Thyroid gland (tissue), 4 donors: Measurements from ENCODE around the gene SLC12A3. TPM values are rescaled to one million over a fixed set of nuclear protein-coding genes. Genes with fewer than 3 reads are reported as not detected.

Experiments used
- DNase-seq, 2 donors: peaks; one replicate each; pipeline ENCODE4 v3.0.0-alpha.2; 2019
- H3K27ac ChIP-seq, 3 donors: fragments of 200-600 bp; sonication (generic); 1 replicate in 2 of 3; 2 replicates in 1 of 3; pipeline ENCODE4 v1.5.1; 2016 to 2019; ENCODE audit warnings: mild to moderate bottlenecking in 1 of 3, moderate library complexity in 1 of 3
- H3K27me3 ChIP-seq: fragments of 200-600 bp; sonication (generic); one replicate; pipeline ENCODE4 v1.5.1; 2019
- H3K36me3 ChIP-seq, 2 donors: fragments of 200-600 bp; sonication (generic); one replicate each; pipeline ENCODE4 v1.5.1; 2016 to 2019
- H3K4me1 ChIP-seq, 2 donors: fragments of 200-600 bp; sonication (generic); one replicate each; pipeline ENCODE4 v1.5.1; 2017 to 2019
- H3K4me3 ChIP-seq, 3 donors: fragments of 200-600 bp; sonication (generic); replicated peaks in 1 of 3; 1 replicate in 2 of 3; 2 replicates in 1 of 3; pipeline ENCODE4 v1.5.1; 2016; ENCODE audit warnings: mild to moderate bottlenecking in 1 of 3
- H3K9me3 ChIP-seq: fragments of 200-600 bp; sonication (generic); one replicate; pipeline ENCODE4 v1.5.1; 2017
- POLR2A ChIP-seq, 2 donors: fragments of 450-650 bp; IDR thresholded peaks; one replicate each; pipeline ENCODE4 v1.6.1; 2017; ENCODE audit warnings: antibody characterized with exemption in 2 of 2, mild to moderate bottlenecking in 2 of 2, moderate library complexity in 1 of 2
- WGBS, 2 donors: methylation state at CpG; one replicate each; pipeline ENCODE4 v1.1.5; 2017; 5-methylcytosine and 5-hydroxymethylcytosine counted together
- intact Hi-C: fragments of 100-400 bp; cut with DNase I; formaldehyde crosslinking; loops from one replicate; pipeline ENCODE4 v1.15.1; 2023
- total RNA-seq, 4 donors: library from RNA; depleted of rRNA; stranded (reverse); fragments of >200 nt; gene quantifications; one replicate each; pipeline ENCODE4 v1.2.3, GENCODE V29; 2016
- TF ChIP-seq, protein P1 (sequence below), 6 experiments: fragments of 200-600 bp in 3 of 6; fragments of 450-650 bp in 3 of 6; sonication (generic) in 3 of 6; IDR thresholded peaks; one replicate each; pipeline ENCODE4 v1.5.1; 2016 to 2019; ENCODE audit warnings: antibody characterized with exemption in 6 of 6, mild to moderate bottlenecking in 2 of 6, inconsistent platforms in 1 of 6, moderate library complexity in 1 of 6

SLC12A3 gene
- total RNA-seq, 4 donors from 2014 or later, result not detected

DNA sequence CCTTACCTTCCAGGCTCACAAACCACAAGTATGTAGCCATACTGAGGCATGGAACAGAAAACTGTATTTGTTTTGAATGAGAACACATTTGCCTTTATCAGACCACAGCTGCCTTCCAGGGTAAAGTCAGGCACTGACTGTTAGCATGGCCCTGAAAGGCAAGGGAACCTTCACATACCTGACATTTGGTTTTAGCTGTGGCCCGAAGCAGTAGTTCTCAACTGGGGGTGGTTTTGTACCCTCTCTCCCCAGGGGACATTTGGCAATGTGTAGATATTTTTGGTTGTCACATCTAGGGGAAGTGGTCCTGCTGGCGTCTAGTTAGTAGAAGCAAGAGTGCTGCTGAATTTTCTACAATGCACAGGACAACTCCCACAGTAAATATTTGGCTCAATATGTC lies 76.1 kb downstream of the SLC12A3 start:
- H3K36me3 ChIP-seq, result peaks cover 97 to 100% of the 10 kb centered on the region in 2 donors

DNA sequence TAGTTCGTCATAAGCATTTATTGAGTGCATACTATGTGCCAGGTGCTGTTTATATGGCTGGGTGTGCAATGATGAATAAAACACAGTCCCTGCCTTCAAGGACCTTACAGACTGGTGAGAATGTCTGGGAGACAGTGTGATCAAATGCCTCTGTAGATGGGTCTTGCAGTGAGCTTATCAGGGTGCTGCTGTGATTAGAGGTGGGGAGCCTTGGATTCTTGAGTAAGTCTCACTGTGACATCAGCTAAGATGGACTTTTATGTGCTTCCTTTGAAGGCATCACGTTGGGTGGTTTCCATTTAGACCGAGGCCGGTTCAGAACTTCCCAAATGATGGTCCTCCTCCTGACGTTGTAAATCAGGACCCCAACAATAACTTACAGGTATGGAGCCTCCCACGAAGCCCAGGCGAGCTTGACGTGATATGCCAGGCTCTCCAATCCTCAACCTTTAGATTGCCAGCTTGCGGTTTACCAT lies 76.9 kb downstream of the SLC12A3 start:
- Histone ChIP-seq H3K4me3 (no peak overlapping the region), H3K4me1 (no peaks in the 10 kb centered on the region), H3K27me3 (no peaks in the 10 kb centered on the region), H3K27ac (no peak overlapping the region), H3K36me3 (peaks cover 89 to 97% of the 10 kb centered on the region in 2 donors), H3K9me3 (no peaks in the 10 kb centered on the region)
- intact Hi-C loops, result no loop called here
- no peak for DNase-seq
- 75 to 84% methylated on average over 9 of the region's 9 CpGs for WGBS, 2 donors
- TF ChIP-seq, protein P1, sequence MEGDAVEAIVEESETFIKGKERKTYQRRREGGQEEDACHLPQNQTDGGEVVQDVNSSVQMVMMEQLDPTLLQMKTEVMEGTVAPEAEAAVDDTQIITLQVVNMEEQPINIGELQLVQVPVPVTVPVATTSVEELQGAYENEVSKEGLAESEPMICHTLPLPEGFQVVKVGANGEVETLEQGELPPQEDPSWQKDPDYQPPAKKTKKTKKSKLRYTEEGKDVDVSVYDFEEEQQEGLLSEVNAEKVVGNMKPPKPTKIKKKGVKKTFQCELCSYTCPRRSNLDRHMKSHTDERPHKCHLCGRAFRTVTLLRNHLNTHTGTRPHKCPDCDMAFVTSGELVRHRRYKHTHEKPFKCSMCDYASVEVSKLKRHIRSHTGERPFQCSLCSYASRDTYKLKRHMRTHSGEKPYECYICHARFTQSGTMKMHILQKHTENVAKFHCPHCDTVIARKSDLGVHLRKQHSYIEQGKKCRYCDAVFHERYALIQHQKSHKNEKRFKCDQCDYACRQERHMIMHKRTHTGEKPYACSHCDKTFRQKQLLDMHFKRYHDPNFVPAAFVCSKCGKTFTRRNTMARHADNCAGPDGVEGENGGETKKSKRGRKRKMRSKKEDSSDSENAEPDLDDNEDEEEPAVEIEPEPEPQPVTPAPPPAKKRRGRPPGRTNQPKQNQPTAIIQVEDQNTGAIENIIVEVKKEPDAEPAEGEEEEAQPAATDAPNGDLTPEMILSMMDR (IDR thresholded peaks at IDR 0.05), result no peak
- TF ChIP-seq POLR2A (IDR thresholded peaks at IDR 0.05), result no peak

More for the DNA sequence above, 76.1 kb downstream of the SLC12A3 start:
- 74 to 84% methylated on average over 2 of the region's 2 CpGs for WGBS, 2 donors
- H3K4me3 ChIP-seq, result no peak overlapping the region
- no peak for TF ChIP-seq POLR2A (IDR thresholded peaks at IDR 0.05)
- TF ChIP-seq, protein P1 (IDR thresholded peaks at IDR 0.05), result no peak
- no peaks in the 10 kb centered on the region for H3K9me3 ChIP-seq
- intact Hi-C loops, result no loop called here
- H3K27ac ChIP-seq, result no peak overlapping the region
- no peak for DNase-seq
- H3K4me1 ChIP-seq, result peaks cover 0 to 4% of the 10 kb centered on the region in 2 donors
- no peaks in the 10 kb centered on the region for H3K27me3 ChIP-seq

DNA sequence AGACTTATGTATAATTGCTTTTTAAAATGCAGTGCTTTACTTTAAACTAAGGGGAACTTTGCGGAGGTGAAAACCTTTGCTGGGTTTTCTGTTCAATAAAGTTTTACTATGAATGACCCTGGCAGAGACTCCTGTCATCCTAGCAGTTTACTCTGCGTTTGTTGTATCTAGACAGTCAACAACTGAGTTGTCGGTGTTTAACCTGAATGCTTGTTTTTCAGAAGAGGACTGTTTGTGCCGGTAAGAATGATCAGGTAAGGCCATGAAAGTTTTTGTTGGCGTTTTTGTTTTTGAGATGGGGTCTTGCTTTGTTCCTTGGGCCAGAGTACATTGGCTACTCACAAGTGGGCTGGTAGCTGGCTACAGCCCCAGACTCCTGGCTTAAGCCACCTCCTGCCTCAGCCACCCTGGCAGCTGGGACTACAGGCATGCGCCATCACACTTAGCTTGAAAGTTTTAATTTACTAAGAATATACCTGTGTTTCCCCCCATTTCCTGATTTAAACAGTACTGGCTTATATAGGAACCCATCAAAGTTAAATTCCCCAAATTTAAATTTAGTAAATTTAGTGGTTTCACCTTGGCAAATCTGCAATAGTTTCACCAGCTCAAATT lies 78.9 kb downstream of the SLC12A3 start:
- intact Hi-C loops, result no loop called here
- 85 to 88% methylated on average over 6 of the region's 6 CpGs for WGBS, 2 donors

DNA sequence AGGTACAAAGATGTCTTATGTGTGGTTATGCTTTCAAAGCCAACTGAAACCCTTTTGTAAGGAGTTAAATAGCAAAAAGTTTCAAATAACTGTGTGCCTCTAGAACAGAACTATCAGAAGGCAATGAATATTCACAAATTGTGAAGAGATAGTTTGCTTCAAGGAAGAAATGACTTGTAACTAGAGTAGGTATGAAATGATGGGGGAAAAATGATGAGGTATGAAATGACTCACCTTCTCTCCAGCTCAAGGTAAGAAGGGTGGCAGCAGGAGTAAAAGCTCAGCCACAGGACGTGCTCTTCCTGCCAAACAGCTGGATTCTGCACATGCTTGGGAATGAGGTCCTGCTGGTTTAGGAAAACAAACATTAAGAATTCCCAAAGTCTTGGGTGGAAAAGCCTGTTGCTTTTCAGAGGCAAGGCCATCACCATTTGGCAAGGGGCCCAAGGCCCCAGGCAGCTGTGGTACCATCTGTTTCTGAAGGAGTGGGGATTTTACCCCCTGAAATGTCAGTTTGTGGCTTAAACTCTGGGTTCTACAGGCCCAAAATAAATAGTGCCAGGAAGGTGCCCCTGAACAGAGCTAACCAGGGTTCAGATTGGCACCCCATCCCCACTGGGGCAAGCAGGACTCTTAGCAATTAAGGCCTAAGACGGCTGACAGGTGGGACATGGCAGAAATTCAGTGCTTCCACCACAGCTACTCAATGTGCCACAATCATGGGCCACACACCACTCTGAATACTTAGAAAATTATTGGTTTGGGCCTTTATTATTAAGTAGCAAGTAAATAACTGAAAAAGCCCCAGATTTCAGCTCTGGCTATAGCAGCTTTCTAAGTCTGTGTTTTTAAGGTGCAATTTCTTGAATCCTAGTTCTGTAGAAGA lies 80.2 kb downstream of the SLC12A3 start:
- H3K4me3 ChIP-seq, result no peak overlapping the region
- DNase-seq, result no peak
- H3K27me3 ChIP-seq, result no peaks in the 10 kb centered on the region
- H3K4me1 ChIP-seq, result no peaks in the 10 kb centered on the region
- H3K27ac ChIP-seq, result no peak overlapping the region
- H3K9me3 ChIP-seq, result no peaks in the 10 kb centered on the region
- H3K36me3 ChIP-seq, result peaks cover 57 to 67% of the 10 kb centered on the region in 2 donors
- WGBS, 2 donors, result 83 to 89% methylated on average over 2 of the region's 2 CpGs
- TF ChIP-seq, protein P1 (IDR thresholded peaks at IDR 0.05), result no peak
- TF ChIP-seq POLR2A (IDR thresholded peaks at IDR 0.05), result no peak
- intact Hi-C loops, result no loop called here

More for the DNA sequence above, 78.9 kb downstream of the SLC12A3 start:
- Histone ChIP-seq H3K27me3 (no peaks in the 10 kb centered on the region), H3K9me3 (no peaks in the 10 kb centered on the region), H3K4me1 (no peaks in the 10 kb centered on the region), H3K36me3 (peaks cover 70 to 80% of the 10 kb centered on the region in 2 donors), H3K27ac (no peak overlapping the region), H3K4me3 (no peak overlapping the region)
- no peak for TF ChIP-seq POLR2A (IDR thresholded peaks at IDR 0.05)
- TF ChIP-seq, protein P1 (IDR thresholded peaks at IDR 0.05), result no peak
- no peak for DNase-seq
